H9 (cell line): Measurements from ENCODE around the gene SLC25A40. TPM values are rescaled to one million over a fixed set of nuclear protein-coding genes. Genes with fewer than 3 reads are reported as not detected.

Experiments
- DNase-seq: peaks from one replicate; pipeline ENCODE4 v3.0.0-alpha.2; 2017
- H2AFZ ChIP-seq: one replicate; pipeline ENCODE4 v1.6.1; 2013; ENCODE audit warnings: mild to moderate bottlenecking, low read length, control low read depth, moderate library complexity
- H2AK5ac ChIP-seq: 2 replicates; pipeline ENCODE4 v1.6.1; 2013; ENCODE audit warnings: low read length, control low read depth, mixed read lengths; ENCODE audit not compliant: insufficient read length
- H2BK120ac ChIP-seq: one replicate; pipeline ENCODE4 v1.6.1; 2013; ENCODE audit warnings: low read depth, mild to moderate bottlenecking, low read length, control low read depth, inconsistent platforms; ENCODE audit not compliant: poor library complexity, severe bottlenecking
- H2BK12ac ChIP-seq: 2 replicates; pipeline ENCODE4 v1.6.1; 2013; ENCODE audit warnings: low read length, control low read depth, mixed read lengths, low read depth; ENCODE audit not compliant: insufficient read length
- H2BK15ac ChIP-seq: 2 replicates; pipeline ENCODE4 v1.6.1; 2013; ENCODE audit warnings: low read depth, low read length, control low read depth
- H2BK20ac ChIP-seq: one replicate; pipeline ENCODE4 v1.6.1; 2013; ENCODE audit warnings: low read depth, mild to moderate bottlenecking, low read length, control low read depth, inconsistent platforms; ENCODE audit not compliant: poor library complexity, severe bottlenecking
- H2BK5ac ChIP-seq: 2 replicates; pipeline ENCODE4 v1.6.1; 2013; ENCODE audit warnings: low read length, control low read depth, mixed read lengths; ENCODE audit not compliant: insufficient read length
- H3K14ac ChIP-seq: 2 replicates; pipeline ENCODE4 v1.6.1; 2013; ENCODE audit warnings: low read length, control low read depth; ENCODE audit not compliant: insufficient read depth
- H3K18ac ChIP-seq: 2 replicates; pipeline ENCODE4 v1.6.1; 2013; ENCODE audit warnings: low read depth, mild to moderate bottlenecking, mixed read lengths, low read length, control low read depth; ENCODE audit not compliant: insufficient read length
- H3K23ac ChIP-seq: 2 replicates; pipeline ENCODE4 v1.6.1; 2013; ENCODE audit warnings: low read length, control low read depth, mixed read lengths, low read depth; ENCODE audit not compliant: insufficient read length
- H3K23me2 ChIP-seq: 2 replicates; pipeline ENCODE4 v1.6.1; 2013; ENCODE audit warnings: low read depth, mild to moderate bottlenecking, mixed read lengths, low read length, control low read depth; ENCODE audit not compliant: insufficient read length, poor library complexity, severe bottlenecking
- H3K27ac ChIP-seq: 2 replicates; pipeline ENCODE4 v1.5.1; 2013; ENCODE audit warnings: low read length, control low read depth, mixed read lengths, low read depth; ENCODE audit not compliant: insufficient read length
- H3K27me3 ChIP-seq: 2 replicates; pipeline ENCODE4 v1.6.1; 2013; ENCODE audit warnings: low read length, control low read depth, inconsistent platforms; ENCODE audit not compliant: insufficient read depth
- H3K4ac ChIP-seq: 2 replicates; pipeline ENCODE4 v1.6.1; 2013; ENCODE audit warnings: low read depth, mild to moderate bottlenecking, control low read depth, inconsistent platforms, low read length, moderate library complexity
- H3K4me1 ChIP-seq: 2 replicates; pipeline ENCODE4 v1.6.1; 2013; ENCODE audit warnings: low read length, control low read depth, inconsistent platforms; ENCODE audit not compliant: insufficient read depth
- H3K4me2 ChIP-seq: 2 replicates; pipeline ENCODE4 v1.6.1; 2013; ENCODE audit warnings: low read length, control low read depth, mixed read lengths; ENCODE audit not compliant: insufficient read length, insufficient read depth
- H3K56ac ChIP-seq: 2 replicates; pipeline ENCODE4 v1.6.1; 2013; ENCODE audit warnings: low read depth, mild to moderate bottlenecking, mixed read lengths, low read length, control low read depth; ENCODE audit not compliant: insufficient read length
- H3K79me1 ChIP-seq: 2 replicates; pipeline ENCODE4 v1.6.1; 2013; ENCODE audit warnings: low read depth, mild to moderate bottlenecking, moderate library complexity, low read length, control low read depth, inconsistent platforms; ENCODE audit not compliant: insufficient read depth, poor library complexity, severe bottlenecking
- H3K79me2 ChIP-seq: 2 replicates; pipeline ENCODE4 v1.6.1; 2013; ENCODE audit warnings: low read length, control low read depth, inconsistent platforms; ENCODE audit not compliant: insufficient read depth
- H3K9ac ChIP-seq: 2 replicates; pipeline ENCODE4 v1.6.1; 2013; ENCODE audit warnings: low read length, control low read depth, mixed read lengths; ENCODE audit not compliant: insufficient read length; ENCODE audit errors: extremely low read depth
- H3K9me3 ChIP-seq: one replicate; pipeline ENCODE4 v1.6.1; 2013; ENCODE audit warnings: low read depth, low read length, inconsistent platforms; ENCODE audit not compliant: control insufficient read depth
- H3T11ph ChIP-seq: one replicate; pipeline ENCODE4 v1.6.1; 2013; ENCODE audit warnings: mild to moderate bottlenecking, low read length, control low read depth, inconsistent platforms
- H4K20me1 ChIP-seq: one replicate; pipeline ENCODE4 v1.6.1; 2013; ENCODE audit not compliant: control insufficient read depth, insufficient read length, insufficient read depth
- H4K5ac ChIP-seq: 2 replicates; pipeline ENCODE4 v1.6.1; 2013; ENCODE audit warnings: low read depth, mild to moderate bottlenecking, mixed read lengths, low read length, control low read depth; ENCODE audit not compliant: insufficient read length
- H4K8ac ChIP-seq: replicated peaks from 2 replicates; pipeline ENCODE4 v1.6.1; 2013; ENCODE audit warnings: low read length, control low read depth, mixed read lengths, low read depth; ENCODE audit not compliant: insufficient read length
- H4K91ac ChIP-seq: 2 replicates; pipeline ENCODE4 v1.6.1; 2013; ENCODE audit warnings: low read depth, mild to moderate bottlenecking, moderate library complexity, mixed read lengths, low read length, control low read depth; ENCODE audit not compliant: insufficient read length
- H3K27ac Mint-ChIP-seq, 3 experiments: 2 replicates in 2 of 3; 3 replicates in 1 of 3; pipeline ENCODE4 v1.8.0; 2020 to 2021; ENCODE audit warnings: mixed read lengths in 3 of 3, mild to moderate bottlenecking in 1 of 3, moderate library complexity in 1 of 3
- H3K27me3 Mint-ChIP-seq: 2 replicates; pipeline ENCODE4 v1.8.0; 2021; ENCODE audit warnings: low read depth, mild to moderate bottlenecking, moderate library complexity, mixed read lengths
- H3K36me3 Mint-ChIP-seq, 3 experiments: 2 replicates in 2 of 3; 3 replicates in 1 of 3; pipeline ENCODE4 v1.8.0; 2020 to 2021; ENCODE audit warnings: low read depth in 3 of 3, mixed read lengths in 3 of 3; ENCODE audit not compliant: insufficient read depth in 1 of 3
- H3K4me1 Mint-ChIP-seq, 2 experiments: 2 replicates each; pipeline ENCODE4 v1.8.0; 2020; ENCODE audit warnings: mixed read lengths in 2 of 2
- H3K4me3 Mint-ChIP-seq, 2 experiments: 2 replicates in 1 of 2; 3 replicates in 1 of 2; pipeline ENCODE4 v1.8.0; 2020 to 2021; ENCODE audit warnings: mild to moderate bottlenecking in 2 of 2, mixed read lengths in 2 of 2, moderate library complexity in 1 of 2
- H3K9me3 Mint-ChIP-seq, 2 experiments: 2 replicates in 1 of 2; 3 replicates in 1 of 2; pipeline ENCODE4 v1.8.0; 2020; ENCODE audit warnings: mild to moderate bottlenecking in 2 of 2, mixed read lengths in 2 of 2, moderate library complexity in 1 of 2
- CTCF ChIP-seq: fragments of 200-600 bp; sonication (generic); conservative IDR thresholded peaks from 3 replicates; pipeline ENCODE4 v1.8.0; 2021; ENCODE audit warnings: antibody characterized with exemption, mild to moderate bottlenecking
- WGBS: extraction: QIAGEN DNeasy Blood & Tissue Kit; methylation state at CpG from one replicate; pipeline ENCODE4 v1.1.7; 2013; ENCODE audit warnings: missing lambda C conversion rate, low lambda C conversion rate, mixed read lengths; ENCODE audit not compliant: insufficient read length; ENCODE audit errors: extremely low coverage; 5-methylcytosine and 5-hydroxymethylcytosine counted together
- total RNA-seq: library from RNA; stranded (reverse); gene quantifications from 2 replicates; pipeline ENCODE4 v1.2.1, GENCODE V29; 2021

SLC25A40 gene
- total RNA-seq, 1 experiment from 2014 or later = 10.4 TPM

- Histone ChIP-seq H3K23me2 (peaks cover 8% of the 10 kb centered on the region), H3K4ac (no peak overlapping the region), H3K9ac (no peak overlapping the region), H2BK5ac (no peak overlapping the region), H3K79me2 (peaks cover 9% of the 10 kb centered on the region; the same call in 1 of the 2 replicates), H3K9me3 (no peaks in the 10 kb centered on the region), H3K27me3 (no peaks in the 10 kb centered on the region), H3K18ac (no peak overlapping the region), H2AFZ (no peak overlapping the region), H3K4me2 (no peak overlapping the region), H3K79me1 (peaks cover 7% of the 10 kb centered on the region), H4K5ac (no peak overlapping the region), H3T11ph (no peak overlapping the region), H3K14ac (no peak overlapping the region), H2BK15ac (no peak overlapping the region), H2AK5ac (no peak overlapping the region), H3K4me1 (no peaks in the 10 kb centered on the region), H2BK120ac (no peak overlapping the region), H2BK12ac (no peak overlapping the region), H4K20me1 (no peaks in the 10 kb centered on the region), H4K8ac (no peak overlapping the region), H2BK20ac (no peak overlapping the region), H3K27ac (no peak overlapping the region), H3K23ac (no peak overlapping the region), H4K91ac (no peak overlapping the region), H3K56ac (no peak overlapping the region)
- H3K36me3 Mint-ChIP-seq = peaks cover 17 to 56% (median 40%) of the 10 kb centered on the region in 3 experiments
- TF ChIP-seq CTCF = no peak
- WGBS = no CpG with 5 or more reads among the region's 5 CpGs
- H3K4me1 Mint-ChIP-seq = peaks cover 15 to 18% of the 10 kb centered on the region in 2 experiments
- DNase-seq = no peak
- peaks cover 17 to 32% of the 10 kb centered on the region in 2 experiments; a peak in 4 of 5 replicates for H3K9me3 Mint-ChIP-seq
- no peaks in the 10 kb centered on the region; the same call in 1 of the 2 replicates for H3K27me3 Mint-ChIP-seq
- no peak overlapping the region; a peak in 1 of 5 replicates for H3K4me3 Mint-ChIP-seq
- H3K27ac Mint-ChIP-seq = no peak overlapping the region
Measured at GRCh38 chr7:87872346-87872745, 3.8 kb downstream of the SLC25A40 start.
